Right lobe of liver (tissue), 4 donors: ENCODE data around the gene RIGI.
"Not testable (repeated sequence)": the region's sequence is repeated elsewhere in the genome, so short reads cannot be mapped to it uniquely, and the experiment has no call there.

ENCODE experiments used
- CTCF ChIP-seq, 4 donors: fragments of 200-600 bp in 3 of 4; fragments of 450-650 bp in 1 of 4; IDR thresholded peaks; one replicate each; pipeline versions ENCODE4 v1.5.1 to v1.8.0; 2016 to 2022; ENCODE audit warnings: antibody characterized with exemption in 4 of 4, mild to moderate bottlenecking in 2 of 4
- POLR2A ChIP-seq: fragments of 450-650 bp; IDR thresholded peaks from one replicate; pipeline ENCODE4 v1.6.1; 2017; ENCODE audit warnings: antibody characterized with exemption, mild to moderate bottlenecking
- donor health status: DM: no; HTN: no; CAD: no.
- donor health status: DM: no; HTN: no; CAD: no.
- donor health status: DM: no; HTN: yes; CAD: no.

- TF ChIP-seq CTCF (IDR thresholded peaks at IDR 0.05); POLR2A: not testable (repeated sequence)
Measured at GRCh38 chr9:32548213-32548612, 22.2 kb upstream of the RIGI start.
